WTC11 (cell line): ENCODE results near the gene IL1RAP. TPM values are rescaled to one million over a fixed set of nuclear protein-coding genes. Genes with fewer than 3 reads are reported as not detected.

Experiments used
- AFF4 ChIP-seq: sonication (generic); formaldehyde crosslinking; IDR thresholded peaks from 2 replicates; pipeline ENCODE4 v1.8.1; 2023; ENCODE audit warnings: mild to moderate bottlenecking, missing genetic modification reagents, borderline replicate concordance
- CDX4 ChIP-seq: fragments of 250-450 bp; sonication (Bioruptor Pico); IDR thresholded peaks from 2 replicates; pipeline ENCODE4 v1.9.0; 2021; ENCODE audit warnings: moderate library complexity, mild to moderate bottlenecking, inconsistent platforms, borderline replicate concordance
- CTCF ChIP-seq: fragments of 200-600 bp; IDR thresholded peaks from 2 replicates; pipeline ENCODE4 v1.8.0; 2022; ENCODE audit warnings: antibody characterized with exemption
- E2F1 ChIP-seq: sonication (generic); formaldehyde crosslinking; IDR thresholded peaks from 2 replicates; pipeline ENCODE4 v1.8.0; 2022; ENCODE audit warnings: mild to moderate bottlenecking, missing genetic modification reagents
- E2F5 ChIP-seq: sonication (generic); formaldehyde crosslinking; IDR thresholded peaks from 2 replicates; pipeline ENCODE4 v1.8.1; 2022; ENCODE audit warnings: mild to moderate bottlenecking, moderate library complexity, missing genetic modification reagents
- FOXJ3 ChIP-seq: sonication (generic); formaldehyde crosslinking; IDR thresholded peaks from 2 replicates; pipeline ENCODE4 v1.9.0; 2021; ENCODE audit warnings: missing genetic modification reagents, mild to moderate bottlenecking, borderline replicate concordance
- HMGA2 ChIP-seq: fragments of 250-450 bp; sonication (Bioruptor Pico); IDR thresholded peaks from 2 replicates; pipeline ENCODE4 v1.4.0; 2021; ENCODE audit warnings: mild to moderate bottlenecking, moderate library complexity
- KAT7 ChIP-seq: sonication (generic); formaldehyde crosslinking; IDR thresholded peaks from 2 replicates; pipeline ENCODE4 v1.8.1; 2023; ENCODE audit warnings: missing genetic modification reagents, mild to moderate bottlenecking, borderline replicate concordance
- NR2C2 ChIP-seq: sonication (generic); formaldehyde crosslinking; IDR thresholded peaks from 2 replicates; pipeline ENCODE4 v1.8.0; 2022; ENCODE audit warnings: mild to moderate bottlenecking, missing genetic modification reagents
- NR3C1 ChIP-seq: sonication (generic); formaldehyde crosslinking; conservative IDR thresholded peaks from 2 replicates; pipeline ENCODE4 v1.8.1; 2023; ENCODE audit warnings: low read depth, mild to moderate bottlenecking, missing genetic modification reagents
- SOX15 ChIP-seq: fragments of 250-450 bp; sonication (Bioruptor Pico); IDR thresholded peaks from 2 replicates; pipeline ENCODE4 v1.9.0; 2021; ENCODE audit warnings: mild to moderate bottlenecking
- TP53 ChIP-seq: sonication (generic); formaldehyde crosslinking; IDR thresholded peaks from 2 replicates; pipeline ENCODE4 v1.8.1; 2023; ENCODE audit warnings: mild to moderate bottlenecking, missing genetic modification reagents
- ZNF138 ChIP-seq: sonication (generic); formaldehyde crosslinking; conservative IDR thresholded peaks from 2 replicates; pipeline ENCODE4 v1.8.1; 2022; ENCODE audit warnings: mild to moderate bottlenecking, moderate library complexity, missing genetic modification reagents
- ZNF396 ChIP-seq: fragments of 250-450 bp; sonication (Bioruptor Pico); IDR thresholded peaks from 2 replicates; pipeline ENCODE4 v1.8.0; 2021; ENCODE audit warnings: mild to moderate bottlenecking, moderate library complexity, borderline replicate concordance
- ZNF512 ChIP-seq: sonication (generic); formaldehyde crosslinking; IDR thresholded peaks from 2 replicates; pipeline ENCODE4 v1.8.1; 2022; ENCODE audit warnings: missing genetic modification reagents, borderline replicate concordance
- total RNA-seq: library from RNA; stranded (reverse); gene quantifications from 3 replicates; pipeline ENCODE4 v1.2.3, GENCODE V29; 2021

IL1RAP gene
- total RNA-seq, 1 experiment from 2014 or later = 4.5 TPM

GRCh38 chr3:190513409-190514370 lies at the start of gene IL1RAP (continued):
- TF ChIP-seq E2F5 (CRISPR knock-in tag) (peak; percentile 88), FOXJ3 (CRISPR knock-in tag) (no peak), HMGA2 (CRISPR knock-in tag) (no peak), SOX15 (CRISPR knock-in tag) (no peak), NR2C2 (CRISPR knock-in tag) (no peak), AFF4 (CRISPR knock-in tag) (no peak), CTCF (0 out of 2 replicates have a peak, but pooled peaks have one; percentile 20), E2F1 (CRISPR knock-in tag) (no peak), KAT7 (CRISPR knock-in tag) (no peak), ZNF138 (CRISPR knock-in tag) (peak; percentile 85; the same call in 1 of the 2 replicates), ZNF396 (no peak), CDX4 (CRISPR knock-in tag) (no peak), NR3C1 (CRISPR knock-in tag) (peak; percentile 81; the same call in 1 of the 2 replicates), ZNF512 (CRISPR knock-in tag) (no peak), TP53 (CRISPR knock-in tag) (peak; percentile 81; the same call in 1 of the 2 replicates)
